HG03280 (cell line): Measurements from ENCODE around the gene ZCWPW1.
"Not testable (repeated sequence)": the region's sequence is repeated elsewhere in the genome, so short reads cannot be mapped to it uniquely, and the experiment has no call there.

ENCODE experiments used
- ATAC-seq: cut with Tn5 transposase; IDR thresholded peaks from one replicate; pipeline ENCODE4 v1.9.1; 2021; ENCODE audit warnings: mild to moderate bottlenecking, moderate library complexity; ENCODE audit not compliant: unreplicated experiment

The ZCWPW1 gene

DNA sequence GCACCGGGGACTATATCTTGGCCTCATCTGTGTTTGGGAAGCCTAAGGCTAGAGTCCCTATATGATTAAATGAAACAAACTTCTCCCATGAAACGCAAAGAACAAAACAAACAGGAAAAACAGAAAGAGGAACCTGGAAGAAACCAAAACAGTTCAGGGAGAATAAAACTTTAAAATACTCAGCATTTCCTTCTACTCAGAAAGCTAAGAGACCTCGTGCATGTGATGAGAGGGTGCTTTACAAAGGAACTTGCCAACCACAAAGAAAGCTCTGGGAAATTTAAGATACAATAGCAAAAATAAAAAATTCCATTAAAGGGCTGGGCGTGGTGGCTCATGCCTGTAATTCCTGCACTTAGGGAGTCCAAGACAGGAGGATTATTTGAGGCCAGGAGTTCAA, 48.3 kb downstream of the ZCWPW1 start:
- no peak for ATAC-seq

DNA sequence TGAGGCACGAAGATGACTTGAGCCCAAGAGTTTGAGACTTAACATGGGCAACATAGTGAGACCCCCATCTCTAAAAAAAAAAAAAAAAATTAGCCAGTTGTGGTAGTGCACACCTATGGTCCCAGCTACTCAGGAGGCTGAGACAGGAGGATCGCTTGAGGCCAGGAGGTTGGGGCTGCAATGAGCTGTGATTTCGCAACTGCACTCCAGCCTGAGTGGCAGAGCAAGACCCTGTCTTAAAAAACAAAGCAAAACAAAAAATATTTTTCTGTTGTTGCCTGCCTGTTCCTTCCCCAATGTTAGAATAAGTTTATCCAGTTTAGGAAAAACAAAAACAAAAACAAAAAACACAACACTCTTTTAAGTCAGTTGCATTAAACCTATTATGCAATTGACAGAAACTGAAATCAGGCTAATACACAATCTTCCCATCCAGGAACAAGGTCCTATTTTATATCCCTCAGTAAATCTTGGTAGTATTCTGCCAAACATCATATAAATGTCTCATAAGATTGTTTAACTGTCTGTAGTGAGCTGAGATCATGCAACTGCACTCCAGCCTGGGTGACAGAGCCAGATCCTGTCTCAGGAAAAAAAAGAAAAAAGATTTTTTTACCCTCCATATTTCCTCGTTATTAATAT, 50.3 kb downstream of the ZCWPW1 start:
- no peak for ATAC-seq

- ATAC-seq: no peak
Measured at GRCh38 chr7:100376066-100376465, 52.4 kb downstream of the ZCWPW1 start.

DNA sequence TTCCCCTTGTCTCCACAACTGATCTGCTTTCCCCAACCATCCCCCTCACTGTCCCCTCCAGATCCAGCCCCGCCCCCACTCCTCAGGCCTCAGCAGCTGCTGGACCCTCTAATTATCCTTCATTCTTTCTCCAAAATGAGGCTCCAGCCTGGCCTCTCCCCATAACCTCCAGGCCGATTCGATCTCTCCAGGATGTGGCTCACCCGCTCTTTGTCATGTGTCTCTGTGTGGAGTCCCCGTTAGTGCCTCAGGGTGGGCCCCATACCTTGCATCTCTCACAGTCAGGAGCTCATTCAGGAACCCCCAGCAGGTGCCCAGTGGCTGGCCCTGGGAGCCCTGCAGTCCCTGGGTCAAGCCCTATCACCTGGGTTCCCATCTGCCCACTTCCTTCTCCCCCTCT, 53.9 kb downstream of the ZCWPW1 start:
- no peak for ATAC-seq

DNA sequence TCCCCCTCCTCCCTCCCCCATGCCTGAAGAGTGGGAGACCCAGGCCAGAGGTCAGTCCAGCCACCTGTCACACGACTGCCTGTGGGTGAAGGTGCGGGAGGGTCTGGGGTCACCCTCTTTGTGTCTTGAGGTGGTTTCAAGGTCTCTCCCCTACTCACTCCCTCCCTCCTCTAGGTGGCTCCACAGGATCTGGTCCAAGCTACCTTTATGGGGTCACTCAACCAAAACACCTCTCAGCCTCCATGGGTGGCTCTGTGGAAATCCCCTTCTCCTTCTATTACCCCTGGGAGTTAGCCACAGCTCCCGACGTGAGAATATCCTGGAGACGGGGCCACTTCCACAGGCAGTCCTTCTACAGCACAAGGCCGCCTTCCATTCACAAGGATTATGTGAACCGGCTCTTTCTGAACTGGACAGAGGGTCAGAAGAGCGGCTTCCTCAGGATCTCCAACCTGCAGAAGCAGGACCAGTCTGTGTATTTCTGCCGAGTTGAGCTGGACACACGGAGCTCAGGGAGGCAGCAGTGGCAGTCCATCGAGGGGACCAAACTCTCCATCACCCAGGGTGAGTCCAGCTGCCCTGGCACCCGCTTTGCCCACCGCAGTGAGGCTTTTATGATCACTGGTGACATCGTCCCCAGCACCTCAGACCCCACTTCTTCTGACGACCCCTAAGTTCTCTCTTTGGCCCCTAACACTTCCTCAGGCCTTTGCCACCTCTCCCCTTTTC, 54.5 kb downstream of the ZCWPW1 start:
- not testable (repeated sequence) for ATAC-seq

- ATAC-seq: no peak
Measured at GRCh38 chr7:100373261-100373831, 55.2 kb downstream of the ZCWPW1 start, which contains the start of gene PILRA. Gene PILRA (plus strand): TSS chr7:100373487. CDS start chr7:100373657, 170 bp downstream.

DNA sequence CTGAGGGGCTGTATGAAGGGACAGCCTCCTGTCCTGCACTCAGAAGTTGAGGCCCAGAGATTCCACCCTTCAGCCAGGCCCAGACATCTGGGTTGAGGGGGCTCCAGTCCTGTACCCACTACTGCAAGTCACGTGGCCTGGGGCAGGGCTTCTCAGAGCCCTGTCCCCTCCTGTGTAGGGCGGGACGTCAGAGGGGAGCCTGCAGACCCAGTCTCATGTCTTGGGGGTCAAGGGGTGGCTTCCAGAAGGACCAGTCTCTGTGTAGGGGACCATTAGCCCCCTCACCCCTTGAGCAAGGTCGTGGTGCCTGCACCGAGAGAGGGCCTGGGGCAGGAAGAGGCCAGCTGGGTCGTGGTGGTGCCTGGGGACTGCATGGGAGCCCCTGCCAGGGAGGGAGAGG, 55.8 kb downstream of the ZCWPW1 start:
- no peak for ATAC-seq

GRCh38 chr7:100372256-100372655, 56.2 kb downstream of the ZCWPW1 start:
- no peak for ATAC-seq

GRCh38 chr7:100371561-100372171, 56.8 kb downstream of the ZCWPW1 start:
- no peak for ATAC-seq

DNA sequence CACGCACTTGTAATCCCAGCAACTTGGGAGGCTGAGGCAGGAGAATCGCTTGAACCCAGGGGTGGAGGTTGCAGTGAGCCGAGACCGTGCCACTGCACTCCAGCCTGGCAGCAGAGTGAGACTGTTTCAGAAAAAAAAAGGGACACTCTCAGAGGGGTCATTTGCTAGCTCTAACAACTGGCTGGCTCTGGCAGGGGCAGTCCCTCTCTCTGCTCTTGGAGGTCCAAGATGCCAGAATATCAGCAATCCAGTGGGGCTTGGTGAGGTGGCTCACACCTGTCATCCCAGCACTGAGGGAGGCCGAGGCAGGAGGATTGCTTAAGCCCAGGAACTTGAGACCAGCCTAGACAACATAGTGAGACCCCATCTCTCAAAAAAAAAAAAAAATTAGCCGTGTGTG, 57.8 kb downstream of the ZCWPW1 start:
- ATAC-seq: no peak

DNA sequence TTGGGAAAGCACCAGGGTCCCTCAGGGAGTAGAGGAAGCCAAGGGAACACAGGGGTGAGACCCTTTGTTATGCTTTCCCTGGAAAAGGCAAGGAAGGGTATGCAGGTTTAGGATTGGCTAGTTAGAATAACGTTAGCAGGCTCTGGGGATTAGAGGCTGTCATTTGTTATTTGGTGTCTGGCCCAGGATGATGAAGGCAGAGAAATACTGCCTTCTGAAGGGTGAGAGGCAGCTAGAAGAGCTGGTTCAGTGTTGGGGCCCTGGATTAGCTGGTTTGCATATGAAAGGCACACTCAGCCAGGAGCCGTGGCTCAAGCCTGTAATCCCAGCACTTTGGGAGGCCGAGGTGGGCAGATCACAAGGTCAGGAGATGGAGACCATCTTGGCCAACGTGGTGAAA, 58.2 kb downstream of the ZCWPW1 start:
- ATAC-seq: no peak

DNA sequence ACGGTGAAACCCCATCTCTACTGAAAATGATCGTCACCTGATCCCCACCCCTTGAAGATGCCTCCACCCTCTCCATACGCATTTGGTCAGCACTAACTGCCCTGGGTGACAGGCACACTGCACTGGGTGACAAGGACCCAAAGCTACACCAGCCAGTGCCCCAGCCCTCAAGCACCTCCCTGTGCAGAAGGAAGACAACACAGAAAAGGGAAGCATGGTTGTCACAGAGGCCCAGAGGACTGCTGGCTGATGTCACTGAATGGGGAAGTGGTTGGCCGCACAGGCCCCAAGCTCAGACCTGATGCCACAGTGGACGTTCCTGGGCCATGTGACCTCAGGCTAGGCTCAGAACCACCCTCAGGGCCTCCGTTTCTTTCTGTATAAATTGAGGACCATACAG, 59.4 kb downstream of the ZCWPW1 start:
- peak; percentile 73 for ATAC-seq

DNA sequence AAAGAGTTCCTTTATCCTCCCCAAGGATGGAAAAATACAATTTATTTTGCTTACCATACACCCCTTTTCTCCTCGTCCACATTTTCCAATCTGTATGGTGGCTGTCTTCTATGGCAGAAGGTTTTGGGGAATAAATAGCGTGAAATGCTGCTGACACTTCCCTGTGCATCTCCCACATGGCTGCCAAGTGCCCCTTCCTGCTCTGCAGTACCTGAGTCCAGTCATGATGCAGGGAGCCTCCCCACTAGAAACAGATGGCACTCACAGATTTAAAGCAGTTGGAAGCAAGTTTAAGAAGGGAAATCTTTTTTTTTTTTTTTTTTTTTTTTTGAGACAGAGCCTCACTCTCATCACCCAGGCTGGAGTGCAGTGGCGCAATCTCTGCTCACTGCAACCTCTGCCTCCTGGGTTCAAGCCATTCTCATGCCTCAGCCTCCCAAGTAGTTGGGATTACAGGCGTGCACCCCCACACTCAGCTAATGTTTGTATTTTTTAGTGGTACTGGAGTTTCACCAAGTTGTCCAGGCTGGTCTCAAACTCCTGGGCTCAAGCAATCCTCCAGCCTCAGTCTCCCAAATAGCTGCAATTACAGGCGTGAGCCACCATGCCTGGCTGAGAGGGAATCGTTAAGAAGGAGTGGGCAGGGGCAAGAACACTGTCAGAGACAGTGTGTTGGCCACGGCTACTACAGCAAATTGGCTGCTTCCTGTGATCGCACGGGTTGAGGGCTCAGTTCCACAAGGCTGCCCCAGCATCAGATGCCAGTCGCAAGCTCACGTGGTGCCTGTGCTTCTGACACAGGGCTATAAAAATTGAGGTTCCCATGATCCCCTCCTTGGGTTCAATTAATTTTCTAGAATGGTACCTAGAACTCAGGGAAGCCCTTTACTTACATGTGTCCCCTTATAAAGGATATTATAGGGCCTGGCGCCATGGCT, 60.6 kb downstream of the ZCWPW1 start:
- no peak for ATAC-seq

GRCh38 chr7:100367251-100367620, 61.3 kb downstream of the ZCWPW1 start:
- no peak for ATAC-seq

DNA sequence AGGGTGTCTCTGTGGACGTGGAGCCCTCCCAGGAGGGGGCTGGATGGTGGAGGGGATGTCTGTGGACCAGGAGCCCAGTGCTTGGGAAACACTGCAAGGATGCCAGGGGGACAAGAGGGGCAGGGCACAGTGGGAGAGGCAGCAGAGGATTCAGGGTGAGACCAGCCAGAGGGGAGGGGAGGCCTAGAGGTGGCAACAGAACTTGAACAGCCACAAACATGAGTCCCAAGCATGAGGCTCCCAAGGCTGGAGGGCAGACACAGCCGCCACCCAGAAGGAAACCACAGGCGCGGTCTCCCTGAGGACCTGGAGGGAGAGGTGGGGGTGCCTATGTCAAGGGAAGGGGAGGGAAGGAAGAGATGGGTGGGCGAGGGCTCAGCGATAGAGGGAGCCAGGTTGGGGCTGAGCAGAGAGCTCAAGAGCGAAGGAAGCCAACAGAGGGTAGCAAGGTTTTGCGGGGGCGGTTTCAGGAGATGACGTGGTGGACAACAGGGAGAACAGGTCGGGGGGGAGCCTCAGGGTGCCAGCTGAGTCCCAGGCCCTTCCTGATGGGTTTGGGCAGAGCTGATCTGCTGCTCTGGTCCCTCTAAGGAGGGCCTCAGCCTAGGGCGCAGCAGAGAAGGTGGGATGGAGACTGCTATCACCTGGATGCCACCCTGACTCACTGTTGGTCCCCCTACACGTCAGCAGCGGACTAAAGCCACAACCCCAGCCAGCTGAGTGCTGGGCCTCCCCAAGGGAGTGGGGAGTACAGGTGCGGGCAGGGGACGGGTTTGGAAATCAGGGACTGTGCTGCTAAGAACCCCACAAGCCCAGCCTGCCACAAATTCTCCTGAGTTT, 61.9 kb downstream of the ZCWPW1 start:
- ATAC-seq: no peak

DNA sequence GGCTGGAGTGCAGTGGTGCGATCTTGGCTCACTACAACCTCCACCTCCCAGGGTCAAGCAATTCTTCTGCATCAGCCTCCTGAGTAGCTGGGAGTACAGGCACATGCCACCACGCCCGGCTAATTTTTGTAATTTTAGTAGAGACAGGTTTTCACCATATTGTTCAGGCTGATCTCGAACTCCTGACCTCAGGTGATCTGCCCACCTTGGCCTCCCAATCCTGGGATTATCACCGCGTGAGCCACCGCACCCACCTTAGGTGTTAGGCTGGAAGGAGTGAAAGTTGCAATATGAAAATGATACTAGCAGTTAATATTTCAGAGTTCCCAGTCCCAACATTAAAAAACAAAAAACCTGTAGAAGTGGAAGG, 62.5 kb downstream of the ZCWPW1 start:
- ATAC-seq: not testable (repeated sequence)

- no peak for ATAC-seq
Measured at GRCh38 chr7:100364480-100364879, 64.0 kb downstream of the ZCWPW1 start.

- not testable (repeated sequence) for ATAC-seq
Measured at GRCh38 chr7:100363797-100364196, 64.7 kb downstream of the ZCWPW1 start.

DNA sequence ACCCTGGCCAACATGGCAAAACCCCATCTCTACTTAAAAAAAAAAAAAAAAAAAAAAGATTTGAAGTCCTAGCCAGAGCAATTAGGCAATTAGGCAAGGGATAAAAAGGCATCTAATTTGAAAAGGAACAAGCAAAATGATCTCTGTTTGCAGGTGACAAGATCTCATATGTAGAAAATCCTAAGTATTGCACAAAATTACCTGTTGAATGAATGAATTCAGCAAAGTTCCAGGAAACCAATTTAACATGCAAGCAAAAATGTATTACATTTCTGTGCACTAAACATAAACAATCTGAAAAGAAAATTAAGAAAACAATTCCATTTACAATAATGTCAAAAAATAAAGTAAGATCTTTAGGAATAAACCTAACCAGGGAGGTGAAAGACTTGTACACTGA, 65.4 kb downstream of the ZCWPW1 start:
- no peak for ATAC-seq
